Sigmoid colon (tissue), 4 donors: ENCODE results near the gene PPP1R9B.

Source experiments
- EP300 ChIP-seq, 4 donors: sonication (generic); formaldehyde crosslinking; IDR thresholded peaks; one replicate each; pipeline ENCODE4 v1.6.1; 2017; ENCODE audit warnings: antibody characterized with exemption in 4 of 4
- POLR2A ChIP-seq, 2 donors: fragments of 450-650 bp; IDR thresholded peaks; one replicate each; pipeline ENCODE4 v1.6.1; 2016; ENCODE audit warnings: antibody characterized with exemption in 2 of 2, mild to moderate bottlenecking in 2 of 2, moderate library complexity in 2 of 2
- POLR2AphosphoS5 ChIP-seq, 4 donors: sonication (generic); formaldehyde crosslinking; IDR thresholded peaks; one replicate each; pipeline ENCODE4 v1.6.1; 2017; ENCODE audit warnings: antibody characterized with exemption in 4 of 4
- TF ChIP-seq, protein P1 (sequence below), 4 experiments: fragments of 450-650 bp in 3 of 4; fragments of 200-600 bp in 1 of 4; IDR thresholded peaks; one replicate each; pipeline ENCODE4 v1.5.1; 2016 to 2019; ENCODE audit warnings: antibody characterized with exemption in 4 of 4, mild to moderate bottlenecking in 3 of 4, moderate library complexity in 2 of 4

DNA sequence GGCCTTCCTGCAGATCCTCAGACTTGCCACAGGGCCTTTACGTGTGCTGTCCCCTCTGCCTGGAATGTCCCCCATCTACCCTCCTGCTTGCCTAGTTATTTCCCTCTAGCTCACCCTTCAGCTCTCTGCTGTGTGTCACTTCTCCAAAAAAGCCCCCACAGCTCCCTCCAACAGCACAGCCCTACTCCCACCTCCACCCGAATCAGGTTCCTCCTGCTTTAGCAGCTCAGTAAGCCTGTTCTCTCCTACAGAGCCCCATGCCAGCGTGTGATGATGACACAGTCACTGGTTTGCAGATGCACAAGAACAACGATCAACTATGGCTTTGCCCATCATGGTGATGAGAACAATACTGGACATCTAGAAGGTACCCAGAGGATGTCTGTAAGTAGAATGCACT is 13.4 kb downstream of the PPP1R9B start:
- TF ChIP-seq, protein P1, sequence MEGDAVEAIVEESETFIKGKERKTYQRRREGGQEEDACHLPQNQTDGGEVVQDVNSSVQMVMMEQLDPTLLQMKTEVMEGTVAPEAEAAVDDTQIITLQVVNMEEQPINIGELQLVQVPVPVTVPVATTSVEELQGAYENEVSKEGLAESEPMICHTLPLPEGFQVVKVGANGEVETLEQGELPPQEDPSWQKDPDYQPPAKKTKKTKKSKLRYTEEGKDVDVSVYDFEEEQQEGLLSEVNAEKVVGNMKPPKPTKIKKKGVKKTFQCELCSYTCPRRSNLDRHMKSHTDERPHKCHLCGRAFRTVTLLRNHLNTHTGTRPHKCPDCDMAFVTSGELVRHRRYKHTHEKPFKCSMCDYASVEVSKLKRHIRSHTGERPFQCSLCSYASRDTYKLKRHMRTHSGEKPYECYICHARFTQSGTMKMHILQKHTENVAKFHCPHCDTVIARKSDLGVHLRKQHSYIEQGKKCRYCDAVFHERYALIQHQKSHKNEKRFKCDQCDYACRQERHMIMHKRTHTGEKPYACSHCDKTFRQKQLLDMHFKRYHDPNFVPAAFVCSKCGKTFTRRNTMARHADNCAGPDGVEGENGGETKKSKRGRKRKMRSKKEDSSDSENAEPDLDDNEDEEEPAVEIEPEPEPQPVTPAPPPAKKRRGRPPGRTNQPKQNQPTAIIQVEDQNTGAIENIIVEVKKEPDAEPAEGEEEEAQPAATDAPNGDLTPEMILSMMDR (IDR thresholded peaks at IDR 0.05) = no peak
- TF ChIP-seq POLR2AphosphoS5 (IDR thresholded peaks at IDR 0.05) (no peak), POLR2A (IDR thresholded peaks at IDR 0.05) (no peak), EP300 (IDR thresholded peaks at IDR 0.05) (no peak)
